A549 treated with AZD9567 at 1 μM for 4 hours (cell line): ENCODE data around the gene NCR3LG1. TPM values are rescaled to one million over a fixed set of nuclear protein-coding genes. Genes with fewer than 3 reads are reported as not detected.

Experiments
- total RNA-seq: library from RNA; stranded (reverse); fragments of 200-300 nt; extraction: Qiagen RNA extraction; gene quantifications from 5 replicates; pipeline ENCODE4 v1.2.3, GENCODE V29; 2022; ENCODE audit not compliant: insufficient read depth

The NCR3LG1 gene
- 1.8 to 2.9 TPM (median 2.6 TPM) in 5 replicates for total RNA-seq

GRCh38 chr11:17351510-17352176, at the start of gene NCR3LG1:
Gene NCR3LG1 (plus strand): TSS chr11:17351800. CDS start chr11:17351970, 170 bp downstream.

DNA sequence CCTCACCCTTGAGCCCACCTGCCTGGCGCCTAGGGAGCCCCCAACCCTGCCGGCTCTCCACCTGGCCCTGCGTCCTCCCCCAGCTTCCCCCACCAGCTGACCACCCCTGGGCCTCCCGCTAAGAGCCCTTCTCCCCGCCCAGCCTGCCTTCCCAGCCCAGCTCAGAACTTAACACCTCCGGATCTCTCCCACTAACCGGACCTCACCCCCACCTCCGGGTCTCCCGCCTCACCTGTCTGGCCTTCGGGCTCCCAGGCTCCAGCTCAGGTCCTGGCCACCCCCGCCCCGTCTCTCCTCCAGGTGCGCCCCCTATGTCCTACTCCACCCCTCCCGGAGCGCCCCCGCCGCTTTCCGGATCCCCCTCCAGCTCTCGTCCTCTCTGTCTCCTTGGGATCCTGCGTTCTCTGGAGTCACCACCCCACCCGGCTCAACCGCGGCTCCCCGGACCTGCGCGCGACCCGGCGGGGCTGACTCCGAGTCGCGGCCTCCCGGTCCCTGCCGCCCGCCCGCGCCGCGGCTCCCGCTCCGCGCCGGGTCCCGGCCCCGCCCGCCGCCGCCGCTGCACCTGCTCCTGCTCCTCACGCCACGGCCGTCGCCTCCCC, 37.1 kb downstream of the NCR3LG1 start, which contains the start of gene KCNJ11:
KCNJ11 (minus strand) TSS at position 51 of the 602 bp plus-strand sequence. CDS start 568 bp downstream, outside the sequence.

Other genes starting within 250 kb of the NCR3LG1 start
- 8.7 to 17.0 TPM (median 15.5 TPM) in 5 replicates for gene PIK3C2A, start 143.8 kb upstream of the NCR3LG1 start, total RNA-seq
- gene NUCB2, start 75.1 kb upstream of the NCR3LG1 start, total RNA-seq, result 27.7 to 35.6 TPM (median 32.0 TPM) in 5 replicates
- gene KCNJ11, start 36.9 kb downstream of the NCR3LG1 start, total RNA-seq, result 1.3 to 3.0 TPM (median 2.8 TPM) in 5 replicates
- 5.1 to 9.4 TPM (median 7.6 TPM) in 5 replicates for gene ABCC8, start 125.0 kb downstream of the NCR3LG1 start, total RNA-seq
- gene USH1C, start 192.6 kb downstream of the NCR3LG1 start, total RNA-seq, result 0.78 to 10.1 TPM (median 1.2 TPM) in 5 replicates
- gene OTOG, start 195.5 kb downstream of the NCR3LG1 start, total RNA-seq, result not detected in 5 replicates